GM23248 (cell line): ENCODE data around the gene KRTAP9-3.

Experiments
- EZH2 ChIP-seq: fragments of 200-600 bp; sonication (generic); IDR thresholded peaks from 2 replicates; pipeline ENCODE4 v1.6.1; 2018; ENCODE audit warnings: antibody characterized with exemption, mild to moderate bottlenecking; ENCODE audit not compliant: insufficient read depth, poor library complexity, severe bottlenecking
- EZH2phosphoT487 ChIP-seq: fragments of 200-600 bp; sonication (generic); IDR thresholded peaks from 2 replicates; pipeline ENCODE4 v1.6.1; 2018; ENCODE audit warnings: antibody characterized with exemption, moderate library complexity, mild to moderate bottlenecking, low read depth; ENCODE audit not compliant: insufficient read depth

- no peak for TF ChIP-seq EZH2phosphoT487
- TF ChIP-seq EZH2, result no peak
Observed at GRCh38 chr17:41215681-41216080, 16.6 kb upstream of the KRTAP9-3 start.
